Neural cell (in vitro differentiated cells): Measurements from ENCODE around the gene ICA1L. TPM values are rescaled to one million over a fixed set of nuclear protein-coding genes. Genes with fewer than 3 reads are reported as not detected.

Experiments used
- H2AFZ ChIP-seq: fragments of 200-600, 300-800 bp; sonication (generic), shearing (Covaris generic); 2 replicates; pipeline ENCODE4 v1.6.0; 2014; ENCODE audit warnings: low read depth, mild to moderate bottlenecking, antibody characterized with exemption, low read length, moderate library complexity
- H3F3A ChIP-seq: fragments of 200-600 bp; shearing (Covaris generic); 2 replicates; pipeline ENCODE4 v1.6.1; 2016; ENCODE audit warnings: mild to moderate bottlenecking, moderate library complexity, mixed read lengths, antibody characterized with exemption, low read length; ENCODE audit not compliant: insufficient read depth, poor library complexity, severe bottlenecking
- H3K27ac ChIP-seq: fragments of 200-600, 300-800 bp; sonication (generic), shearing (Covaris generic); 2 replicates; pipeline ENCODE4 v1.5.1; 2014; ENCODE audit warnings: mild to moderate bottlenecking, low read length, moderate library complexity
- H3K27me3 ChIP-seq: fragments of 300-800, 200-600 bp; sonication (generic), shearing (Covaris generic); 2 replicates; pipeline ENCODE4 v1.6.0; 2014; ENCODE audit warnings: mild to moderate bottlenecking, low read depth, low read length, moderate library complexity; ENCODE audit not compliant: insufficient read depth
- H3K36me3 ChIP-seq: fragments of 300-800, 200-600 bp; sonication (generic), shearing (Covaris generic); 2 replicates; pipeline ENCODE4 v1.5.1; 2014; ENCODE audit warnings: mild to moderate bottlenecking, antibody characterized with exemption, low read length, moderate library complexity; ENCODE audit not compliant: insufficient read depth
- H3K4me2 ChIP-seq: fragments of 300-800, 200-600 bp; sonication (generic), shearing (Covaris generic); 2 replicates; pipeline ENCODE4 v1.6.0; 2014; ENCODE audit warnings: mild to moderate bottlenecking, low read length
- H3K4me3 ChIP-seq: fragments of 300-800, 200-600 bp; sonication (generic), shearing (Covaris generic); 2 replicates; pipeline ENCODE4 v1.5.1; 2014; ENCODE audit warnings: mild to moderate bottlenecking, low read length, moderate library complexity
- H3K79me2 ChIP-seq: fragments of 200-600 bp; shearing (Covaris generic); replicated peaks from 2 replicates; pipeline ENCODE4 v1.6.0; 2014; ENCODE audit warnings: mild to moderate bottlenecking, low read length, moderate library complexity; ENCODE audit not compliant: insufficient read depth
- H3K9ac ChIP-seq: fragments of 300-800, 200-600 bp; sonication (generic), shearing (Covaris generic); 2 replicates; pipeline ENCODE4 v1.6.1; 2016; ENCODE audit warnings: mild to moderate bottlenecking, low read length, mixed read lengths
- H3K9me2 ChIP-seq: fragments of 200-600 bp; shearing (Covaris generic); 2 replicates; pipeline ENCODE4 v1.6.1; 2016; ENCODE audit warnings: mild to moderate bottlenecking, low read length, mixed read lengths; ENCODE audit not compliant: insufficient read depth
- H3K9me3 ChIP-seq: fragments of 200-600, 300-800 bp; sonication (generic), shearing (Covaris generic); 2 replicates; pipeline ENCODE4 v1.6.1; 2016; ENCODE audit warnings: mild to moderate bottlenecking, mixed run types, low read length, moderate library complexity, mixed read lengths
- H4K20me1 ChIP-seq: fragments of 200-600 bp; shearing (Covaris generic); 2 replicates; pipeline ENCODE4 v1.6.1; 2016; ENCODE audit warnings: mild to moderate bottlenecking, mixed run types; ENCODE audit not compliant: insufficient read depth
- CTCF ChIP-seq: fragments of 450-650 bp; IDR thresholded peaks from 2 replicates; pipeline ENCODE4 v1.5.1; 2014; ENCODE audit warnings: antibody characterized with exemption, mild to moderate bottlenecking, moderate library complexity; ENCODE audit not compliant: poor library complexity, severe bottlenecking
- EP300 ChIP-seq: fragments of 450-650 bp; conservative IDR thresholded peaks from 2 replicates; pipeline ENCODE4 v1.6.1; 2014; ENCODE audit warnings: antibody characterized with exemption, mild to moderate bottlenecking, moderate library complexity; ENCODE audit not compliant: poor library complexity, severe bottlenecking
- EZH2 ChIP-seq: fragments of 200-600, 300-800 bp; shearing (Covaris generic), sonication (generic); IDR thresholded peaks from 2 replicates; pipeline ENCODE4 v1.6.1; 2014; ENCODE audit warnings: antibody characterized with exemption, low read length, borderline replicate concordance, mild to moderate bottlenecking; ENCODE audit not compliant: insufficient read depth, poor library complexity, severe bottlenecking
- MXI1 ChIP-seq: fragments of 450-650 bp; conservative IDR thresholded peaks from 2 replicates; pipeline ENCODE4 v1.6.1; 2014; ENCODE audit warnings: antibody characterized with exemption, mild to moderate bottlenecking; ENCODE audit not compliant: poor library complexity, severe bottlenecking
- POLR2AphosphoS5 ChIP-seq: IDR thresholded peaks from 2 replicates; pipeline ENCODE4 v1.6.1; 2012
- RAD21 ChIP-seq: fragments of 450-650 bp; conservative IDR thresholded peaks from 2 replicates; pipeline ENCODE4 v1.6.1; 2014; ENCODE audit warnings: antibody characterized with exemption, mild to moderate bottlenecking, moderate library complexity
- REST ChIP-seq: IDR thresholded peaks from 2 replicates; pipeline ENCODE4 v1.6.1; 2012; ENCODE audit warnings: borderline replicate concordance
- SMC3 ChIP-seq: fragments of 450-650 bp; conservative IDR thresholded peaks from 2 replicates; pipeline ENCODE4 v1.6.1; 2014; ENCODE audit warnings: antibody characterized with exemption, mild to moderate bottlenecking, moderate library complexity; ENCODE audit not compliant: poor library complexity
- TAF1 ChIP-seq: IDR thresholded peaks from 2 replicates; pipeline ENCODE4 v1.6.1; 2012; ENCODE audit warnings: low read depth
- polyA plus RNA-seq: library from polyadenylated mRNA; depleted of rRNA; stranded (reverse); fragments of >200 nt; gene quantifications from 2 replicates; pipeline ENCODE4 v1.2.3, GENCODE V29; 2014

The ICA1L gene
- polyA plus RNA-seq, 1 donor from 2014 or later = 61.4 TPM

GRCh38 chr2:202757339-202757738 is 114.2 kb downstream of the ICA1L start:
- no peaks in the 10 kb centered on the region for H3F3A ChIP-seq

GRCh38 chr2:202756598-202756997 is 115.0 kb downstream of the ICA1L start:
- no peaks in the 10 kb centered on the region for H3K9me3 ChIP-seq
- H3K79me2 ChIP-seq = no peaks in the 10 kb centered on the region
- no peak overlapping the region for H3K9ac ChIP-seq
- no peaks in the 10 kb centered on the region for H4K20me1 ChIP-seq
- no peaks in the 10 kb centered on the region for H3F3A ChIP-seq
- H3K4me3 ChIP-seq = no peak overlapping the region
- no peak overlapping the region for H2AFZ ChIP-seq
- no peak overlapping the region for H3K27ac ChIP-seq
- peaks cover 12% of the 10 kb centered on the region for H3K36me3 ChIP-seq
- no peak overlapping the region for H3K4me2 ChIP-seq
- H3K27me3 ChIP-seq = no peaks in the 10 kb centered on the region
- H3K9me2 ChIP-seq = no peaks in the 10 kb centered on the region
- TF ChIP-seq SMC3 (no peak), EZH2 (no peak), REST (no peak), RAD21 (no peak), POLR2AphosphoS5 (no peak), TAF1 (no peak), CTCF (no peak), MXI1 (no peak), EP300 (no peak)

More at GRCh38 chr2:202757339-202757738, 114.2 kb downstream of the ICA1L start:
- H3K27ac ChIP-seq = no peak overlapping the region
- H3K4me2 ChIP-seq = no peak overlapping the region
- TF ChIP-seq MXI1 = no peak
- no peak for TF ChIP-seq REST
- H3K4me3 ChIP-seq = no peak overlapping the region
- H3K79me2 ChIP-seq = no peaks in the 10 kb centered on the region
- H3K36me3 ChIP-seq = peaks cover 12% of the 10 kb centered on the region
- no peaks in the 10 kb centered on the region for H3K9me2 ChIP-seq
- no peak overlapping the region for H2AFZ ChIP-seq
- no peaks in the 10 kb centered on the region for H3K9me3 ChIP-seq
- no peaks in the 10 kb centered on the region for H4K20me1 ChIP-seq
- no peaks in the 10 kb centered on the region for H3K27me3 ChIP-seq
- H3K9ac ChIP-seq = no peak overlapping the region
